Stimulated activated naive CD4-positive, alpha-beta T cell (primary cell): ENCODE data around the gene CTNNBIP1.
"Not testable (repeated sequence)": the region's sequence is repeated elsewhere in the genome, so short reads cannot be mapped to it uniquely, and the experiment has no call there.

Experiments
- DNase-seq, 6 experiments: peaks; one replicate each; lab custom pipeline; 2025; lab: John Stamatoyannopoulos, UW

Gene CTNNBIP1, protein sequence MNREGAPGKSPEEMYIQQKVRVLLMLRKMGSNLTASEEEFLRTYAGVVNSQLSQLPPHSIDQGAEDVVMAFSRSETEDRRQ

GRCh38 chr1:9910076-9910422 lies at the start of gene CTNNBIP1:
TSS of gene CTNNBIP1 (minus strand) at chr1:9910269. CDS start at chr1:9872064, 38,205 bp downstream.
- no peak for DNase-seq

DNA sequence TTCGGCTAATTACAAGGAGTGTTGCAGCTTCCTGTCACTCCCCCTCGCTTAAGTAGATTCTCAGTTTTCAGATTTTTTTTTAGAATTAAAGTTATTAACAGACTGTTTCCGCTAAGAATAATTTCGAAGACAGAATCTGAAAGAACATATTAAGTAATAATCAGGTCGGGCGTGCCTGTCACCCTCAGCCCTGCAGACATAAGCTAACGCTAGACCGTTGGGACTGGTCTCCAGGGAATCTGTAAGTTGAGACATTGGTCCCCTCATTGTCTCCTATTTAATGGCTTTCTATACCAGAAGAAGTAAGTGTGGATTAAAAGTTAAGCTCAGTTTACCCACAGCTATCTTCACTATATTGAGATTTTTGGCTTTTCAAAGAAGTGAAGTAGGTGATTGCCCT lies 47.7 kb upstream of the CTNNBIP1 start:
- DNase-seq, result no peak

DNA sequence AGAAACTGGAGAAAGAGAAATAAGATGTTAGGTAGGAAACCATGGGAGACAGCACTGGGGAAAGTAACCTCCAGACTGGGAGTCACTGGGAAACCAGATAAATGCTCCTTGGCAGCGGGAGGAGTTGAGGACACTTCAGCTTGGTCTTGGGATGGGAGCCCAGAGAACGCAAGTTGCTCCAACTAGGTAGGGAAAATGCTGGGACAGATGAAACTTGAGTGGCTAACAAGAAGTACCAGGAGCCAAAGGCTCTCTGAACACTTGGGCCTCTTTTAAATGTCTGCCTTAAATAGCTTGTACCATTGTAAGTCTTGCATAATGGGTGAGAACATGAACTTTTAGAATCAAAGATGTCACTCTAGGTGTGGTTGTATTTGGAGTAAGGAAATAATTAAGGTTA lies 36.2 kb upstream of the CTNNBIP1 start:
- DNase-seq, result no peak

GRCh38 chr1:9942939-9943788 lies 33.1 kb upstream of the CTNNBIP1 start, which contains the start of the genes LZIC and NMNAT1:
TSS of gene LZIC (minus strand) at chr1:9943391. CDS start at chr1:9936619, 6,772 bp downstream.
TSS of gene NMNAT1 (plus strand) at chr1:9943475. CDS start at chr1:9972074, 28,599 bp downstream.
- DNase-seq, result peak; percentile 65 to 83 (median 76)

DNA sequence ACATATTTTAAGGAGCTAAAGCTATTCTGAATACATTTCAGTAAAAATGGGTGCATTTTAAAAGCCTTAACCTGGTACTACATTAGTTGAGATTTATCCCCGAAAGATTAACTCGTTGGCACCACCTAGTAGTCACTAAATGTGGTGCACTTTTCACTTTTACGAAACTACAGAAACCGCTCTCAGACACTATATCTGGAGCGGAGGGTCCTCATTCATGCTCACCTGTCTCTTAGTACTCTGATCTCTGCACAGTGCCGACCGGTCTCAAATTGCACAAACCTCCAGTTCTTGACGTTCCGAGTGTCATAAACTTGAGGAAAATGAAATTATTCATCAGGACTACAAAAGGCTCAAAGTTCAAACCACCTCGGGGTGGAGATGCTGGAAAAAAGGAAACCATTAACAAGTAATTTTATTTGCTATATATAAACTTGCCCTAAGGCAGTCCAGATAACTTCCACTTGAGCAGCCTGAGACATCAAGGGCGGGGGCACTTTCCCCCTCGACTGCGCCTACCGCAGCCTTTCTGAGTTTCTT lies 32.4 kb upstream of the CTNNBIP1 start:
- peak in 4 of 6 experiments; percentile 3 to 41 (median 24) for DNase-seq

DNA sequence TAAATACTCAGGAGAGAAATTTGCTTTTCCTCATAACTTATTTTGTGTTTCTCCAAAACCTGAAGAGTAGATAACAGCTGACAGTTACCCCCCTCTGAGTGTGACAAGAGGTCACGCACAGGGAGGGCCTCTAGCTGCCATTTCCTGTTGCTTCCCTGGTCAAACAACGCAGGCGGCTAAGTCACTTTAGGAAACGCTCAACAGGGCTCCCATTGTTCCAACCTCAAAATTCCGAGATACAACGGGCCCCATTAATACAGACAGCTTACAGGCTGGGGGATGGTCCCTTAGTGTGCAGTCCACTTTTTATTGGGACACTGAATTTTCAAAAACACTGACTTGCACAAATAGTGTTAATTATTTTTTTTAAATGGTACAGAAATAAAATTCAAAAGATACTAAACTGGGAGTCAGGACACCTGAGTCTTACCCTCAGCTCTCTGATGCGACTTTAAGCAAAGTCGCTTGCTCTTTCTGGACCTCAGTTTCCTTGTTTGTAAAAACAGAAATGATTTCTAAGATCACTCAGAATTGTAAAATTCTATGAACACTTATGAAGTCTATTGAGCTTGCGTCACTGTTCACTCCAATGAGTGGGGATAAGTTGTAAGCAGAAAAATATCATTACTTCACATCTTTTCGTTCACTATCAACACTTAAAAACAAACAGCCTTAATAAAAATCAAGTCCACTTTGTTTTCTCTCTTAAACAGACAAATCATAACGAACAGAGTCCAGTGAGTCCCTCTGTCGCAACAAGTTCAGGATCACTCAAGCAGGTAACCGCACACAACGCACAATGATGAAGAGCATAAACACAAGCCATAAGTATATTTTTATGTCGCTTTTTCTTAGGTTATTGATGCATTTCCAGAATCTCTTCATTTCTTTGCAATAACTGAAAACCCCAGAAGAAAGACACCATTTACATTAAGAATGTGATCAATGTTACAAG lies 19.6 kb upstream of the CTNNBIP1 start:
- no peak for DNase-seq

DNA sequence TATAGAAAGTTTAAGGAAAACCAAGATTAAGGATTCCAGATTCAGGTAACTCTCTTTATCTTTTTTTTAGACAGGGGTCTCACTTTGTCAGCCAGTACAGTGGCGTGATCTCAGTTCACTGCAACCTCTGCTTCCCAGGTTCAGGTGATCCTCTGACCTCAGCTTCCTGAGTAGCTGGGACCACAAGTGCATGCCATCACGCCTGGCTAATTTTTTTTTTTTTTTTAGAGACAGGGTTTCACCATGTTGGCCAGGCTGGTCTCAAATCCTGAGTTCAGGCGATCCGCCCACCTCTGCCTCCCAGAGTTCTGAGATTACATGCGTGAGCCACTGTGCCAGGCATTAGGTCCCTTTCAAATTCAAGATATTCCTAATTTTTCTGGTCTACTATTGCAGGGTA lies 17.2 kb upstream of the CTNNBIP1 start:
- no peak for DNase-seq

- DNase-seq, result no peak
These were observed 12.3 kb upstream of the CTNNBIP1 start for GRCh38 chr1:9922342-9922741.

DNA sequence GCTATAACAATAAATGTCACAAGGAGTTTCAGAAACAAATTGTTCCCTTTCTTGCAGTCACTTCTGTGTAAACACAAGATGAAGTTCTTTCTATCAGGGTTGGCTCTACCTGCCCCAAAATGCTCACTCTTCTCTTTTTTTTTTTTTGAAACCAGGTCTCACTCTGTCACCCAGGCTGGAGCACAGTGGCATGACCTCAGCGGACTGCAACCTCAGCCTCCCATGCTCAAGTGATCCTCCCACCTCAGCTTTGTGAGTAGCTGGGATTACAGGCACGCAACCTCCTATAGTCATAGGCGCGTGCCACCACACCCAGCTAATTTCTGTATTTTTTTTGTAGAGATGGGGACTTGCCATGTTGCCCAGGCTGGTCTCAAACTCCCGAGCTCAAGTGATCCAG lies 10.5 kb upstream of the CTNNBIP1 start:
- DNase-seq, result no peak

DNA sequence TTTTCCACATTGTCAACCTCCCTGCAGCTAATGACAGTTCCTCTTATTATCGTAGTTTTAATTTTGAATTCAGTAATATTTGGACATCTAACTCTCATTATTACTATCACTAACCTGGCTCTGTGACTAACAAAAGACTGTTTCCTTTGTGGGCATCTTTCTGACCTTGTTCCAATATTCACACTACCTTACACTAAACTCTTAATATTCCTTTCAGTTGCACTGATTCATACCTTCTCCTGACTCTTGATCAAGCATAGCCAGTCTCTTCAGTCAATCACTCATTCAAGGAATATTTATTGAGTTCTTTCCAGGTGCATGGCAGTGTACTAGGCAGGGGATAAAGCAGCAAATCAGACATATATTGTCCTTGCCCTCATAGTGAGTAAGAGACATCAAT lies 7.8 kb upstream of the CTNNBIP1 start:
- DNase-seq, result no peak

- not testable (repeated sequence) for DNase-seq
These were observed 7.4 kb upstream of the CTNNBIP1 start for GRCh38 chr1:9917495-9917894.

GRCh38 chr1:9916452-9916851 lies 6.4 kb upstream of the CTNNBIP1 start:
- no peak for DNase-seq

DNA sequence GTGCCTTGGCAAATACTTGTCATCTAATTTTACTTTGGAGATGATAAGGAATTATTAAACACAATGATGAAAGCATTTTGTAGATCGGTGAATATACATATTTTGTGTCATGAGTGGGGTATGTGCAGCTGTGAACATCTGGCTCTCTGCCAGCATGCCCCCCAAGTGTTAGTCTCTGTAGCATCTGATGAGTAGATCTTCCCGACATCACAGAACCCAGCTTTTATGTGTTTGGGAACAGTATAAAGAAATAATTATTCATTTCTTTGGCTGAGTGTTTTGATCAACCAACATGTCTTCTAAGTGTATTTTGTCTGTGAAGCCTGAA lies 4.5 kb upstream of the CTNNBIP1 start:
- no peak for DNase-seq

DNA sequence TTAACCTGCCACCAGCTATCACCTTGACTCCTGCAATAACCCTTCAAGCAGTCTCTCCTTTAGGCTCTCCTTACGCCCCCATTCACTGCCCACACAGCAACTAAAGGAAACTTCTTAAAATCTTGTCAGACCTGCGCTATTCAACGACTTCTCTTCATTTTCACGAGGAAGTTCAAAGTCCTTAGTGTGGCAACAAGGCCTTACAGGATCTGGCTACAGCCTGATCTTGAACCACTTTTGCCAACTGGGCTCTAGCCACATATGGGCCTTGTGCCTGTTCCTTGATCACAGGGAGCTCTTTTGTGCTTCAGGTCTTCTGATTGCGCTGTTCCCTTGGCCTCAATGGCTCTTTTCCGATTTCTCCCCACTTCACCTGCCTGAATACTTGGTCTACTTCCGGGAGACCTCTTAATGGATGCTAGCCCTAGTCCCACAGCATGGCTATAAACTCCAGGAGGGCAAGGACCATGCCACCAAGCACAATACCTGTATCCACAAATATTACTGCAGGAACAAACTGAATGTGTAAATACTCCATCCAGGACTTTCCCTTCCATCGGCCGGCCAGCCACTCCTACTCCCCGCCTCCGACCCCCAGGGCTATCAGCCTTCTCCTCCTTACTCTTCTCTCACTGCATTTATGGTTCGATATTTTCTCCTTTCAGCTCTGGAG lies 2.3 kb upstream of the CTNNBIP1 start:
- no peak for DNase-seq

- DNase-seq, result peak; percentile 99 to 100 (median 100)
These were observed 532 bp upstream of the CTNNBIP1 start for GRCh38 chr1:9910423-9911178.

GRCh38 chr1:9909234-9910046 lies 629 bp downstream of the CTNNBIP1 start:
- DNase-seq, result peak in 5 of 6 experiments; percentile 3 to 43 (median 13)

- DNase-seq, result no peak
These were observed 1.2 kb downstream of the CTNNBIP1 start for GRCh38 chr1:9908871-9909233.

GRCh38 chr1:9907441-9907840 lies 2.6 kb downstream of the CTNNBIP1 start:
- DNase-seq, result no peak

- no peak for DNase-seq
These were observed 3.6 kb downstream of the CTNNBIP1 start for GRCh38 chr1:9906466-9906865.

GRCh38 chr1:9905010-9905409 lies 5.1 kb downstream of the CTNNBIP1 start:
- no peak for DNase-seq
